GM15510 (cell line): ENCODE results near the gene LYVE1.

ENCODE experiments used
- POLR2A ChIP-seq: IDR thresholded peaks from 3 replicates; pipeline ENCODE4 v1.6.1; 2011; ENCODE audit warnings: borderline replicate concordance; ENCODE audit not compliant: insufficient read length; ENCODE audit errors: extremely low read depth

Gene LYVE1

DNA sequence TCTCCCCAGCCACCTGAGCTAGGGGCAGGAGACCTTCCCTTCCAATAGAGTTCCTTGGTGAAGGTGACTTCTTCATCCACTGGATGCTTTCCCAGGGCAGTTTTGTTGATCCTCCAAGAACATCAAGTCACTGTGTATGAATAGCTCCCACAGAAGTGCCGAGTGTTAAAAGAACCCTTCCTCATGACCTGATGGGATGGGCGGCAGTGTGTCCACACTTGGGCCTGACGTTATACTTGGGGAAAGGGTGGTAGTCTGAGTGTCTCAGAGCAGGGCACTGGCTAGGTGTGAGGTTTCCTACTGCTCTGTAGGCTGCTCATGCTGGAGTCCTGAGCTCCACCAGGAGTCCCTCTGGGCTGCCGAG is 7.6 kb upstream of the LYVE1 start:
- TF ChIP-seq POLR2A = no peak

DNA sequence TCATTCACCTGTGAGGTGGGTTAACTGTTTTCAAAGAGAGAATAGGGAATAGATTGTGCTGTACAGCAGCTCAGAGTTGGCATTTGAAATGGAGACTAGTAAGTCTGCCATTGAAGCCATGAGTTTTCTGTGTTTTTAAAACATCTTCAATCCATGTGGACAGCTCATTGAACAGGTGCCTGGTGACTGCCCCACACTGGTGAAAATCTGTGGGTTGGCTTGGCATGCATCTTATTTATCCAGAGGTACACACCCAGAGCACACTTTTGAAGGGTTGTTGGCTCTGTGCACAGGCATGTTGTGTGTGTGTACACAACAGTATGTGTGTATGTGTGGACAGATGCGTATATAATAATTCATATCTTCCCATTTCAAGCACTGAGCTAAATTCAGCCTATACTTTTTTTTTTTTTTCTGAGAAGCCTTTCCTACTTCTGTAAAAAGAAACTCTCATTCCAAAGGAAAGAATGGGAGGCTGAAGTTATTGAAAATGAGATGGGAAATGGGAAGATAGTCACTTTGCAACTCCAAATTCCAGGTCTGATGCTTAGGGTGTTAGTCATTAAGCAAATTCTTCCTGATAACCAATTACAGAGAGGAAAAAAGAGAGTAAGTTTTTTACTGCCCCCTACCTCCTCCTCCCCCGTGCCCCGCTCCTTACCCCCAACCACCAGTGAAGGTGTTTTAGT is 7.0 kb upstream of the LYVE1 start:
- no peak for TF ChIP-seq POLR2A

DNA sequence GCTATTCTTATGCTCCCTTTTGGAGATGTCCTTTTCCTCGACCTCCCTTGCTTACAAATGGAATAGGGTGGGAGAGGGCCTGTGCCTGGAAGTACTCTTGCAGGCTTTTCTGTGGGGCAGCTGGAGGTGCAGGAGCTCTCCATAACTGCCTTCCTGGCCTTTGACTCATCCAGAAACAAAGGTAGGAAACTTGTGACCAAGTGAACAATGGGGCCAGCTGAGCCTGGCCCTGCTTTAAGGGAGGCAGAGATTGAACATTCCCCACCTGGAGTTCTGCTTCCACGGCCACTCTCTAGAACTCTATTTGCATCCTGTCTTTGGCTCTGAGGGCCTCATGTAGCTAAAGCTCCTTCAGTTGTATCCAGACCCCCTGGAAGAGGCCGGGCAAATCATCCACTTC is 5.1 kb upstream of the LYVE1 start:
- TF ChIP-seq POLR2A = no peak

DNA sequence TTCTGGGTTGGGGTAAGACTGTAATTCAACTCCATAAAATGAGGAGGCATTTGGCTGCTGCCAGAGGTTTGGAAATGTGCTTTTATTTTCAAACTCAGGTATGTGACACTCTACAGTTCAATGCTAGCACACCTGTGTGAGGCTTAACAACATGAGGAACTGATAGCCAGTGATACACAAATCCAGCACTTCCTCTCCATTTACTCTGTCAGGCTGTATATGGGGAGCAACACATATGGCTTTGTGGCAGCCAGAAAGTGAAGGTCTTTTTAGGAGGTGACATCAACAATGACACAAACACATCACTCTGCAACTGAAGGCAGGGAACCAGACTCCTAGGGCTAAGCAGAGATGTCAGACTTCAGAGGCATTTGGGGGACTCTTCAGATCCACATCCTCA is 4.6 kb upstream of the LYVE1 start:
- TF ChIP-seq POLR2A = no peak

DNA sequence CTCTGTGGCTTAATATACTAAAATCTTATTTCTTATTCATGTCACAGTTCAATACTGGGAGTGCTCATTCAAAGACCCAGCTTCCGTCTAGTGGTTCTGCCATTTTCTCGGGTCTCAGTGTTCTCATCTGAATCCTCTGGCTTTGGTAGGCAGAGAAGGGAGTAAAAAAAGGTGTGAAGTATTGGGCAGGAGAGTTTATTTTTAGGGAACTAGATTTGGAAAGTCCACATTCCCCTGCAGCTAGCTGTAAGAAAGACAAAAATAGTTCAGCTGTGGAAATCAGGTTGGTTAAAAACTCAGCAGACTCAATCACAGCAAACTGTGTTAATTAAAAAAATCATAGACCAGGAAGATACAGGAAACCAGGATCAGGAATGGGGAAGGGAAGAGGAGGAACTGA is 4.1 kb upstream of the LYVE1 start:
- no peak for TF ChIP-seq POLR2A

DNA sequence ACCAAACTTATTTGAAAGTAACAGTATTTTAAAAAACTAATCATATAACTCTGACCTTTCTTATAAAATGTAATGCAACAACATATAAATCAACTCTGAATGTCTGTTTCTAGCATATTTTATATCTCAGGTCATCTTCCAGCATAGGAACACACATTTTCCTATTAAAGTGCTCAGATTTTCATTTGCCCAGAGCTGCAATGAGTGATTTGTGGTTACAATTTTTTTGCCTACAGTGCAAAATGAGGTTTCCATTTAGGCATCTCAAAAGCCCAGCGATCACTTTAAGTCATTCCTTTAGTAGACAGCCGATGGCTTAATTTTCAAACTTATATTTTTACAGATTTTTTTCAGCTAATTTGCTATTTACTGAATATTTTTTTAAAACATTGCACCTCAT is 1.0 kb downstream of the LYVE1 start:
- no peak for TF ChIP-seq POLR2A

DNA sequence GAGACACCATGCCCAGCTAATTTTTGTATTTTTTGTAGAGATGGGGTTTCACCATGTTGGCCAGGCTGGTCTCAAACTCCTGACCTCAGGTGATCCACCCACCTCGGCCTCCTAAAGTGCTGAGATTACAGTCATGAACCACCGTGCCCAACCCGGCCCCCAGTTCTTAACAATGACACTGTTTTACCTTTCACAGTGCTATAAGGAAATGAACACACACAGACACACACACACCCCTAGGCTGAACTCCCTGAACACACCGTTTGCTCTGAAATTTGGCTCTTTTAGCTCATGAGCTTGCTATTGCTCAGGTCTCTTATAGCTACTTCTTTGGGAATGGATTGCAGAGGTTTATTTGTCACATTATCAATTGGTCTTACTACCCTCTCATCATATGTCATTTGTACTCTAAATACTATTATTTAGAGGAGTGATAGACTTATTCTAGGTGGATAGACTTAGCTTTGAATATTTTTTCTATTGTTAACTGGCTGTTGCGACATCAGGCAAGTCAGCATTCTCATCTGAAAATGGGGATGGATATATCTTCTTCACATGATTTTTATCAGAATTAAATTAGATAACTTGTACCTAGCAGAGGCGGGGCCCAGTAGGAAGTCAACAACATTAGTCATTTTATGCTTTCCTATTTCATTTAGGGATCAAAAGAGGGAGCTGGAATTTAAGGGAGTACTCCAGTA is 2.1 kb downstream of the LYVE1 start:
- no peak for TF ChIP-seq POLR2A

DNA sequence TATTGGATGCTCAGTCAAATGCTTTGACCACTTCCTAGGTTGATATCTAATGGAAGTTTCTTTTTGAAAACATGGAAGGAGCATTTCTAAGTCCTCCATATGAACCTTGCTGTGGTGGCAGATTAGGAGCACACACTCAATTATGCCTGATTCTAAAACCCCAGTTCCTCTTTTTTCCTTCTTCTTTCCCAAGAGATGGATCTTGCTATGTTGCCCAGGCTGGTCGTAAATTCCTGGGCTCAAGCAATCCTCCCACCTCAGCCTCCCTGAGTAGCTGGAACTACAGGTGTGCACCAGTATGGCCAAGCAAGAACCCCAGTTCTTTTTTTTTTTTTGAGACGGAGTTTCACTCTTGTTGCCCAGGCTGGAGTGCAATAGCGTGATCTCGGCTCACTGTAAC is 3.0 kb downstream of the LYVE1 start:
- no peak for TF ChIP-seq POLR2A

DNA sequence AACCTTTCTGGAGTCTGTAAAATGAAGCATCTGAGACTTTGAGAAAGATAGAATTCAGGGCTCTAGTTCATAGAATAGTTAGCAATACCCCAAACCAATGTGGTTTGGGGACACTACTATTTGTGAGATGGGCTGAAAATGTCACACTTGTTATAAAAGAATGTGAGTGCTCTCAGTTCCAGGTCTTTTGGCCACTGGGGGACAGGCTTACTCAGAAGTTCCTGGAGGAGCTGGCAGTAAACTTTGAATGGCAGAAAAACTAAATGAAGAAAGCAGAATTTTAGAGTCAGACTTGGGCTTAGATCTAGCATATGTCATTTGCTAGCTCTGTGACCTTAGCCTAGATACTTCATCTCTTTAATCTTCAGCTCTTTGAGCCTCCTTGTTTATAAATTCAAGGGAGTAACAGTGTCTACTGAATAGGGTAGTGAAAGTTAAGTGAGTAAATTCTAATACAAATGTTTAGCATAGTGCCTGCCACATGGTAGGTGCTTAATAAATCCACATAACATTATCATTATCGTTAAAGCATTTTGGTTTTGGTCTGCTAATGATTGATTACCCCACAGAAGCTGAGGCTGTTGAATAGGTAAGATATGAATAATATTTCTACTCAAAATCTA is 3.7 kb downstream of the LYVE1 start:
- no peak for TF ChIP-seq POLR2A

DNA sequence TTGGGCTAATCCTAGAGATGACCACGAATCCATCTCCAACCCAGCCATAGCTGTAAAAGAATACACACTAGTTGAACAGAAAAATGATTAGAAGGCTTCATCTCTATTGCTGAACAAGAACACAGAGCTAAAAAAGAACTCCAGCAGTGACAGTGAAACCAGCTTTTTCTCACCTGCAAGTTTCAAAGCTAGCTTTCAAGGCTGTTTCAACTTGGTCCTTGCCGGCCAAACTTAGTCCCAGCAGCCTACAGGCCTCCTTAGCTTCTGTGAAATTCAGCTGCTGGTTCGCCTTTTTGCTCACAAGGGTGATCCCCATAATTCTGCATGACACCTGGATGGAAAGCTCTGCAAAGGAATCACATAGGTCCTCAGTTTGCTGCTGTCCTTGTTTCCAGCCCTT is 4.4 kb downstream of the LYVE1 start:
- TF ChIP-seq POLR2A = no peak

DNA sequence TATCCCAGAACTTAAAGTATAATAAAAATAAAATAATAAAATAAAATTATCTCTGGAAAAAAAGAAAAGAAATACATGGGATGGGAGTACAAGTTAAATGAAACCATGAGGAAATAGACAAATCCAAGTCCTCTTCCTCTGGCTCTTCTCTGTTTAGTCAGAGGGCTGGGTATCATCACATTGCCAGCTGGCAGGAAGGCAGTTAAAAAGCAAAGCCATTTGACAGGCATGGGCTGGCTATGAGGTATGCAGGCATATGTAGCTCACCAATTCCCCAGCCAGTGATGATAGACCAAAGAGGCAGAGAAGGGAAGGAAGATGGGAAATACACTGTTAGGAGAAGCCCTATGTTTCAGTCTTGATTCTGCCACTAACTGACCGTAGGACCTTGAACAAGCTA is 6.5 kb downstream of the LYVE1 start:
- TF ChIP-seq POLR2A = no peak

DNA sequence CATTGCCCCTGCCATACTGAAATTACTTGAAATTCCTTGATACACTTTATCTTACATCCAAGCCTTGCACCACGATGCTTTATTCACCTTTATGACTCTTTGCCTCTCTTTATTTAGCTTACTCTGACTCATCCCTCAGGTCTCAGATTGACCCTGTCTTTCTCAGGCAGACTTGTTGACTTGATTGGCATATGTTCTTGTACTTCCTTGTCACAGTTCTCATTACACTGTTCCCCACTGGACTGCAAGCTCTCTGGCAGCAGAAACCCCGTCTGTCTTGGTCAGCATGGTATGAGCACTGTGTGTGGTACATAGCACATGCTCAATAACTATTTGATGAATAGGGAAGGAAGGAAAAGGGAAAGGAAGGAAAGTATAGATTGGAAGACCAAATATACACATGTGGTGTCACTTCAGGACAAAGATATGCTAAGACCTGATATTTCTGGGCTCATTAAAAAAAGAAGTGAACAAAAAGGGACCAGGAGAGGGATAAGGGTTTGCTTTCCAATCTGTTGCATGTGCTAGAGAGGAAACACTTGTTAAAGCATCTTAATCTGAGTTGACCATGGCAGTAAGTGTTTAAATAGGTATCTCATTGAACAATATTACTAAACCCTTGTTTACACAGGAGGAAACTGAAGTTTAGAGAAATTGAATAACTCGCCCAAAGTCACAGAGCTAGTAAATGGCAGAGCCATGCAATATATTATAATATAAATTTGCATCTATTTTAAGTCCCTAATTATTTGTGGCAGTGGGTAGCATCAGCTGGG is 7.2 kb downstream of the LYVE1 start:
- TF ChIP-seq POLR2A = no peak

DNA sequence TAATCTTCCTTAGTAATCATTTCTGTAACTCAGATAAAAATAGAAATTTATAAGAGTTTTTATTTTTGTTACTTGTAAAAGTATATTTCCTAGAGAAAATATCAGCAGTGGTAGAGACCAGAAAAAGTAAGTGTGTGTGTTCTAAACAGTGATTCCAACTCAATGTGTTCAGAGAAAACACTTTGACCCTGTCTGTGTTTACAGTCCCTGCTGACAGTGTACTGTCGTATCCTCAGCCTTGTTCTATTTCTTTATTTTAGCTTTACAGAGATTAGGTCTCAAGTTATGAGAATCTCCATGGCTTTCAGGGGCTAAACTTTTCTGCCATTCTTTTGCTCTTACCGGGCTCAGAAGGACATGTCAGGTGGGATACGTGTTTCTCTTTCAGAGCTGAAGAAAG is 10.2 kb downstream of the LYVE1 start:
- no peak for TF ChIP-seq POLR2A

DNA sequence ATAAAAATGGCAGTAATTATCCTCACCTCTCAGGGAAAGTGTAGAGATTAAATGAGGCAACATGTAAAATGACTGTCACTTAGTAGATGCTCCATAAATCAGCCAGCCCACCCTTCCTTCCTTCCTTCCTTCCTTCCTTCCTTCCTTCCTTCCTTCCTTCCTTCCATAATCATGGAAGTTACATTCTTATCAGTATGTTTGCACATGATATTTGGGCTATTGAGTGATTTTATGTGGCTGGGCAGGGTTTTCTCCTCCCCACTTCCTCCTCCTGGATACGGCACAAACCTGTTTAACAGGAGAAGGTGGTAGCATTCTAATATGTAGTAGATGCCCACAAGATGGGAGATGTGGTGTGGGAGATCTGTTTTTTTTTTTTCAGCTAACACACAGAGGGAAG is 11.9 kb downstream of the LYVE1 start:
- no peak for TF ChIP-seq POLR2A

DNA sequence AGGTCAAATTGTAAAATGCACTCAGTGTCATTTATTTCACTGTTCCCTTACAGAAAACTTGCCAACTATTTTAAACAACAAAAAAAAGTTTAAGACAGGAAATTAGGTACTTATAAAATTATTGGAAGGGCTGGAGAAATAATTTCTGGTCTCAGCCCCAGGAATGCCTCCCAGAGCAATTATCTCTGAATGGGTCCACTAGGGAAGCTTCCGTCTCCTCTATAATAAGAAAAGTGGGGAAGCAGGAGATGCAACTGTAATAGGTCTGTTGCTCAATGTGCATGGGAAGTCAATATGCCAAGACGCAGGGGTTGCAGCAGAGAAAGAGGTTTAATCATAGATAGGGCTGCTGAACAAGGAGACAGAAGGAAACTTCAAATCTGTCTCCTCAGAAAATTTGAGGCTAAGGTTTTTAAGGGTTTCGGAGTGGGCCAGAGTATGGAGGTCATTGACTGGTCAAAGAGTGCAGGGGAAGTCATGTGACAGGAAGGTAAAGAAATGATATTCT is 16.6 kb downstream of the LYVE1 start:
- no peak for TF ChIP-seq POLR2A
